Left colon (tissue), 2 donors: ENCODE measurements around the gene MCUB. TPM values are rescaled to one million over a fixed set of nuclear protein-coding genes. Genes with fewer than 3 reads are reported as not detected.

Experiments used
- ATAC-seq: fragments of 200-7000 bp; cut with Tn5 transposase; one replicate; pipeline ENCODE4 v1.9.1; 2020; ENCODE audit warnings: mild to moderate bottlenecking, moderate library complexity
- DNase-seq, 2 donors: peaks; one replicate each; pipeline ENCODE4 v3.0.0-alpha.2; 2020
- intact Hi-C, 2 donors: fragments of 100-400 bp; cut with DNase I in 1 of 2; cut with micrococcal nuclease in 1 of 2; formaldehyde crosslinking; loops; one replicate each; pipeline versions ENCODE4 v1.11.2 to v1.14.0; 2022; cut with DNase I, micrococcal nuclease
- total RNA-seq, 2 donors: library from RNA; stranded (reverse); fragmentation: NEBNext Ultra II Directional; extraction: Animal tissue kit (Norgen Biotek cat#: 25700); gene quantifications; one replicate each; pipeline ENCODE4 v1.2.1, GENCODE V29; 2021
- donor health status: DM: no; HTN: no; CAD: no.
- donor health status: DM: yes; HTN: yes; CAD: no.

Gene MCUB
- total RNA-seq, 2 donors from 2014 or later: 4.7 to 5.4 TPM

- intact Hi-C loops: no loop called here
- peak; percentile 24 to 36 for DNase-seq
- ATAC-seq: peak; percentile 90
Measured at GRCh38 chr4:109735566-109736365, 175.7 kb downstream of the MCUB start.

Other genes starting within 250 kb of the MCUB start
- gene SEC24B, start 126.4 kb upstream of the MCUB start, total RNA-seq: 10 to 100 TPM; 29.9 to 33.9 TPM
- 10 to 100 TPM; 73.6 to 78.8 TPM for gene CASP6, start 143.2 kb downstream of the MCUB start, total RNA-seq
- gene PLA2G12A, start 169.8 kb downstream of the MCUB start, total RNA-seq: 10 to 100 TPM; 41.0 to 50.8 TPM
- gene CFI, start 241.8 kb downstream of the MCUB start, total RNA-seq: 1 to 10 TPM; 3.4 to 4.0 TPM